HG03460 (cell line): ENCODE measurements around the gene CPB1.
"Not testable (repeated sequence)": the region's sequence is repeated elsewhere in the genome, so short reads cannot be mapped to it uniquely, and the experiment has no call there.

ENCODE experiments used
- ATAC-seq: cut with Tn5 transposase; IDR thresholded peaks from one replicate; pipeline ENCODE4 v1.9.1; 2021; ENCODE audit not compliant: unreplicated experiment

Gene CPB1

GRCh38 chr3:148827585-148827984 lies at the start of gene CPB1:
Gene CPB1, plus strand, starts transcription at chr3:148827811. Its CDS starts 13 bp downstream, at chr3:148827824.
- no peak for ATAC-seq

DNA sequence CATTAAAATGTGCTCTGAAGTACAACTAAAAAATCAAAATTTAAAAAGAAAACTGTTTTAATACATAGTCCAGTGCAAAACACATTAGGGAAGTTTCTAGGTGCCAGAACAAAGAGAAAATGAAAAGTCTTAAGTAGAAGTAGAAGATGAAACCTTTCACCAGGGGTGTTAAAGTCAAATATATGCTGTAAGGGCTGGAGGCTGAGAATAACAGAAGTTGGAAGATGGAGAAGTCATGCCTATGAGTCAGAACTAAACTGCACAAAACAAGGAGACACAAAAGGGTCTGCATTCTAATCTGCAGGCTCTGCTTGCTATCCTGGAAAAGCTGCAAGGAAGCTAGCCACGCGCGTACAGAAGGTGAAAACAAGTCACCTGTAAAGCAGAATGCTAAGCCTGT lies 48.7 kb upstream of the CPB1 start:
- ATAC-seq: no peak

GRCh38 chr3:148785026-148785425 lies 42.6 kb upstream of the CPB1 start:
- not testable (repeated sequence) for ATAC-seq

GRCh38 chr3:148786159-148786558 lies 41.5 kb upstream of the CPB1 start:
- not testable (repeated sequence) for ATAC-seq

GRCh38 chr3:148789146-148789545 lies 38.5 kb upstream of the CPB1 start:
- no peak for ATAC-seq

- no peak for ATAC-seq
Measured at GRCh38 chr3:148789906-148790305, 37.7 kb upstream of the CPB1 start.

GRCh38 chr3:148790370-148790769 lies 37.2 kb upstream of the CPB1 start:
- no peak for ATAC-seq

DNA sequence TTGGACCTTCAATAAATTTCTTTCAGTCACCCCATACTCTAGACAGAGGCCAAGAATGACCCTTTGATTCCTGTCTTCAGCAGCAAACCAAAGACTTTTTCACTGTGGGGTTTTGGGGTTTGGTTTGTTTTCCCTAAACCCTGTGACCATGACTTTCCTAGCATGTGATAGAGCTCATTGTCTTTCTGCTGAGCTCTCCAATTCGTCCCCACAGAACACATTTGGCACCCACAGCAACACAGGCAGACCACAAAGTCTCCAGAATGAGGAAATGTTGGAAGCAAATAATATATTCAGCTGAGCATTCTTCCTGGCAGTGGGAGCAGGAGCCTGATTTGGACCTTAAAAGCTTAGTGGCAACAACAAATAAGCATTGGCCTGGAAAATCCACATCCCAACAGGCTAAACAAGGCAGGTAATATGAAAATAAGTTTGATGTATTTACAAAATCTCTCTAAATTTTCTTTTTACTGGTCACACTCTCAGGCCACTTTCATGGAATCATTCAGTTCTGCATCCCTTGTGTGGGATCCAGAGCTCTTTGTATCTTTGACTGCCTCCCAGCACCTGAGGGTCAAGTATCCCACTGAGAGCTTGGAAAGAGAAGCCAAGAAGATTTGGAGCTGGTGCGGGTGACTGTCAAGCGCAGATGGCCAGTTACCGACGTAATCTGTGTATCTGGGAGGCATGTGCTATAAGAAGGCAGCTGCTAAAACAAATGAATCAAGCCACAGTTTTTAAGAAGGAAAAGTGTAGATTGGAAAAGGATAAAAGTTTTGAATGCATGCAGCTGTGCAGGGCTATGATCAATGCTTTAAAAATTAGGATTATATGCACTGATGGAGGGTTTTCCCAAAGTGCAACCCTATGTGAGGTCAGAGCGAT lies 36.5 kb upstream of the CPB1 start:
- no peak for ATAC-seq

DNA sequence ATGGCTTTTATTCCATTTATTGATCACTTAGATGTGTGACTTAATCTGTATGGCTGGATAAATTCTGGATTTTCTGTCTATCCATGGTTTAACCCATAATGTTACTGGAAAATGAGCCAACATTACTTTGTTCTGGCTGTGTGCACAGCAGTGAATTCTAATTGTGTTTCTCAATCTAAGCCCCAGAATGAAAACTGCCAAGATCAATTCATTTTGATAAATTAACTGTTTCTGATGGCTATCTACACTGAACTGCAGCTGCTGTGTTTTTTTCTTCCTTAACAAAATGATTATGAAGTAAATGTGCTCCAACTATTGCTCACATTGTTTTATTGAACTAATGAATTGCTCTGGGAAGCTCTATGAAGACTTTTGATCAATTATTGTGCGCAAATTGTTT lies 35.7 kb upstream of the CPB1 start:
- no peak for ATAC-seq

GRCh38 chr3:148792516-148792915 lies 35.1 kb upstream of the CPB1 start:
- ATAC-seq: no peak

GRCh38 chr3:148796799-148797198 lies 30.8 kb upstream of the CPB1 start:
- ATAC-seq: no peak

DNA sequence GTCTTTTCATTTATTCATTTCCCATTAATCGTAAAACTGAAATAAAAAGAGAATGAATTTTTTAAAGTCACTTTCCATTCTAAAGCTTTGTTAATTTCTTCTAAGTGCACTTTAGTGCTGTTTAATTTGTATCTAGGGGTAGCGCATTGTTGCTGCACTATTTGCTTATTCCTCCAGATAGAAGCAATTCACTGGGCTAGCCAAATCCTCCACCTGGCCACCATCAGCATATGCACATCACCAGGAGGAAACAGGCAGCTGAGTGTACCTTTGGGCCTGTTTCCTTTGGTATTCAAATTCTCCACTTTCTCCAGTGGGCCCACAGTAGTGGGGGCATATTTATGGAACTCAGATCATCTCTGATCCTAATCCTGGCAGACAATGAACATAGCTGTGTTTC lies 29.8 kb upstream of the CPB1 start:
- no peak for ATAC-seq

GRCh38 chr3:148800414-148800813 lies 27.2 kb upstream of the CPB1 start:
- ATAC-seq: no peak

DNA sequence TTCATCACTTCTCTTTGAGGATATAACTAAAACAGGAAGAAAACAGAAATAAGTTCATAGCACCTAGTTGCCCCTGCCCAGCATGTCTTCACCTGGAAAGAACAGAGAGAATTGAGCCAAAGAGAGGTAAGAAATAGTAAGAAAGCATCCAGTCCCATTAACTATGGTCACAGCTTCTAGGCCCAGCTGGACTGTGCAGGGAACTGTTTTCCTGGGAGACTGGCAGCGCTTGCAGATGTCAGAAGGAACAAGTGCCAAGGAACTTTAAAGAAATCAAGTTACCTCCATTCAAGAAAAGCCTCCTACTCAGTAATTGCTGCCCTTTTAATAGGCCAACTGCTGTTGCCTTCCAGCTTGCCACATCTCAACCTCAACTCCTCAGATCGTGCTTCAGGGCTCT lies 17.8 kb upstream of the CPB1 start:
- ATAC-seq: no peak

GRCh38 chr3:148815316-148816110 lies 12.1 kb upstream of the CPB1 start:
- ATAC-seq: no peak

DNA sequence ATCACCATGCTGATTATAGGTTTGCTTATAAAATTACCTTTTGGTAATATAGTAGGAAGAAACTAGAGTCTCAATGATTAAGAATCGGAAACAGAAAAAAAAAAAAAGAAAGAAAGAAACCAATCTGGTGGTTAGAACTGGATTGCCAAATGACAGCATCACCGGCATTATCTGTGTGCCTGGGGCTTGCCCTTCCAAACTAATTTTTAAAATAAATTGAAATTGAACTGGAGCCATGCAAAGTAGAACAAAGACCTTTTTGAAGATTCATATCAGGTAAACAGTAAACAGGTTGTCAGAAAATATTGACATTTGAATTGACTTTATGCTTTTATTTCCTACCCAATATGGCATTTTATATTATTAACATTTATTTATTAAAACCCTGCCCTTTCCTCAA lies 11.2 kb upstream of the CPB1 start:
- ATAC-seq: no peak

- ATAC-seq: no peak
Measured at GRCh38 chr3:148816981-148817525, 10.6 kb upstream of the CPB1 start.

- no peak for ATAC-seq
Measured at GRCh38 chr3:148820361-148821245, 7.0 kb upstream of the CPB1 start.

- ATAC-seq: no peak
Measured at GRCh38 chr3:148823026-148823425, 4.6 kb upstream of the CPB1 start.

DNA sequence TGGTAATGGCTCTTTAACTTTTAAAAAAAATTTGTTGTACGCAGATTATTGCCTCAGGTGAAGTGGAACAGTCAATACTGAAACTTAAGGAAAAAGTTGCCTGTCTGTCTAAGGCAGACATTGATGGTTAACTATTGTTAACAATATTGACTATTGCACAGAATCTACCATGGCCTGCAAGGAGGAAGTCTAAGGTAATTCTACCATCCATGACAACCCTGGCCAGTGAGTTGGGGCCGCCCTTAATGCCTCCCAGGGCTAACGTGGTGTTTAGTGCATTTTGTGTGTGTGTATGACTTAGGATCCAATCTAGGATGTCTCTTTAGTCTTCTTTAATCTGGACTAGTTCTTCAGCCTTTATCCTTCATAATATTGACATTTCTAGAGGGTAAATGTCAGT lies 2.1 kb upstream of the CPB1 start:
- no peak for ATAC-seq

- ATAC-seq: no peak
Measured at GRCh38 chr3:148828136-148828690, 602 bp downstream of the CPB1 start.
